ENCODE results near the gene CLBA1.

GRCh38 chr14:104979758-104980610 is 5.6 kb upstream of the CLBA1 start:
- TF ChIP-seq CTCF (IDR thresholded peaks at IDR 0.05) (no peak), POLR2A (IDR thresholded peaks at IDR 0.05) (no peak)
